GM21576 (cell line): Measurements from ENCODE around the gene SPIRE2.

Experiments
- ATAC-seq: cut with Tn5 transposase; IDR thresholded peaks from one replicate; pipeline ENCODE4 v1.9.1; 2021; ENCODE audit warnings: mild to moderate bottlenecking, moderate library complexity; ENCODE audit not compliant: unreplicated experiment

The SPIRE2 gene

GRCh38 chr16:89893642-89894548, 65.6 kb downstream of the SPIRE2 start:
- no peak for ATAC-seq

GRCh38 chr16:89895482-89896250, 67.4 kb downstream of the SPIRE2 start:
- ATAC-seq: no peak

- ATAC-seq: no peak
Observed at GRCh38 chr16:89897204-89897603, 68.9 kb downstream of the SPIRE2 start.

GRCh38 chr16:89898201-89898967, 70.1 kb downstream of the SPIRE2 start:
- ATAC-seq: no peak

- ATAC-seq: no peak
Observed at GRCh38 chr16:89899879-89900481, 71.7 kb downstream of the SPIRE2 start.

GRCh38 chr16:89900885-89901284, 72.6 kb downstream of the SPIRE2 start:
- ATAC-seq: no peak

- no peak for ATAC-seq
Observed at GRCh38 chr16:89902980-89903379, 74.7 kb downstream of the SPIRE2 start.

- no peak for ATAC-seq
Observed at GRCh38 chr16:89903908-89904515, 75.7 kb downstream of the SPIRE2 start.

- no peak for ATAC-seq
Observed at GRCh38 chr16:89904606-89905510, 76.6 kb downstream of the SPIRE2 start.

GRCh38 chr16:89905511-89906139, 77.3 kb downstream of the SPIRE2 start:
- ATAC-seq: no peak

- no peak for ATAC-seq
Observed at GRCh38 chr16:89906140-89907025, 78.1 kb downstream of the SPIRE2 start.

- no peak for ATAC-seq
Observed at GRCh38 chr16:89907055-89907814, 79.0 kb downstream of the SPIRE2 start.

GRCh38 chr16:89908236-89908635, 80.0 kb downstream of the SPIRE2 start:
- no peak for ATAC-seq

GRCh38 chr16:89909777-89910716, 81.8 kb downstream of the SPIRE2 start:
- ATAC-seq: no peak

- no peak for ATAC-seq
Observed at GRCh38 chr16:89910717-89911354, 82.6 kb downstream of the SPIRE2 start.

- ATAC-seq: no peak
Observed at GRCh38 chr16:89911375-89911774, 83.1 kb downstream of the SPIRE2 start.
